GM21447 (cell line): ENCODE measurements around the gene EHF.
"Not testable (repeated sequence)": the region's sequence is repeated elsewhere in the genome, so short reads cannot be mapped to it uniquely, and the experiment has no call there.

ENCODE experiments used
- ATAC-seq: cut with Tn5 transposase; IDR thresholded peaks from one replicate; pipeline ENCODE4 v1.9.1; 2021; ENCODE audit not compliant: unreplicated experiment

Gene EHF

DNA sequence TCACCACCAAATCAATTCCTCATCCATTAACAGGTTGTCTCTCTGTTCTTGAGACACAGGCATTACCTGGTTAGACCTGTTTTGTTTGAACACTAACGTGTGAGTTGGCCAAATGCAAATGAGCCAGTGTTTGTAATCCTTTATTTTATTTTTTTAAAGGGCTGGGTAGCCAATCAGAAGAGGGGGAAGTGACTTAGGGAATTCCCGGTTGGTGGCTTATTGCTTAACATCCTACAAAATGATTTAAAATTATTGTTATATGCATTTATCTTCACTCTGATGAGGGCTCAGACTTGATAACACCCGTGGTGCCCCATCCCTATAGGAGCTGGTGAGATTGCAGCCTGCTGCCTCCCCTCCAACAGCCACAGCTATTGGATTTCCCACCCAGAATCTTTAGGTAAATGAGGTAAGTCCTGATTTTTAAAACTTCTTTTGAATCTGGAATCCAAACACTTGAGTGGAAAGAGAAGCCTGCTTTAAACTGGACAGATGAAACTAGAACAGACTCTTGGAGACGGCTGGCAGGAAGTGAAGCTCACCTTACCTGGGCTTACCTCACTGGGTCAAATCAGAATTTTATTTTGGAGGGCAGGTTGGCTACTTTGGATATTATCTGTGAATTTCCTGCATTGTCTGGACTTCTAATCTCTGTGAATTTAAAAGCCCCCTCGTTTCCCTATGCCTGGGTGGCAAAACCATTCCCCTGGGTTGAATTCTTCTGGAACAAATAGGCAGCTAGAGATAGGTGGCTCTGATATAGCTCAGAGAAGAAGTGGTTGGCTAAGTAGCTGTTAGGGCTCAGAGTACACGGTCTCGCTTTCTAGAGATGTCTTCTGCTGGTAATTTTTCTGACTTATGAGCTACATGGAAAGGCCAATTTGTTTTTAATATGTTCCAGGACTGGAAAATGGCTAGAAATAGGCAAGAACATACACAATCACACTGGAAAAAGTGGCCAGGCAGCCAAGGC, at the start of gene EHF:
EHF (plus strand) TSS at position 274 of the 973 bp plus-strand sequence. CDS start 21,538 bp downstream, outside the sequence.
- ATAC-seq: no peak

DNA sequence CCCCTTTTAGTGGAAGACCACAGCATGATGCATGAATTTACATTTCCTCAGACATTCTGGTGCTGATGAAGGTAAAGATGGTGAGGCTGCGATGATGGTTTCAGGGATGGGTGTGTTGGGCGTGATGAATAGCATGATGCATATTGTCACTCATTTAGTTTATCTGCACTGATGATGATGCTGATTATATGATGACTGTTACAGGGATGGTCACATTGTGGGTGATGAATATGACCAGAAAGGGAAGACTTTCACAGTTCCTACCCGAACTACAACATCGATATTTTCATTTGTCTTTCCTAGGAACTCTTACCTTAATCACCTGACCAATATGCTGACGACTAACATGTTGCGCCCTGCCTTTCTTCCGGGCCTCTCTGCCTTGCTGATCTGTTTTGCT, 47.4 kb upstream of the EHF start:
- ATAC-seq: no peak

DNA sequence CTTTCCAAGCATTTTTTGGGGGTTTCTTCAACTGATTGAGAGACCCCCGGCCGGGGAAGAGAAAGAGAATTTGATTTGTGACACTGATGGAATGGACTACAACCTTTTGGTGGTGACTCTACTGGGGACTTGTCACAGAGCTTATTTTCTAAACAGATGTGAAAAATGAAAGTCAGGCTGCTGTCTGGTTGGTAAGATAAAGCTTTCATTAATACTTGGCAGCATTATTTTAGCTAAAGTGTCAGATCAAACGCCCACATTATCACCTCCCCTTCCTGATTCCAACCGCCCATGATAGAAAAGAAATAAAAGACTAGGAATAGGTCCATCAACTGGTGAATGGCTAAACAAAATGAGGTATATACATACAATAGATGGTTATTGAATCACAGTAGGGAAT, 45.6 kb upstream of the EHF start:
- ATAC-seq: no peak

DNA sequence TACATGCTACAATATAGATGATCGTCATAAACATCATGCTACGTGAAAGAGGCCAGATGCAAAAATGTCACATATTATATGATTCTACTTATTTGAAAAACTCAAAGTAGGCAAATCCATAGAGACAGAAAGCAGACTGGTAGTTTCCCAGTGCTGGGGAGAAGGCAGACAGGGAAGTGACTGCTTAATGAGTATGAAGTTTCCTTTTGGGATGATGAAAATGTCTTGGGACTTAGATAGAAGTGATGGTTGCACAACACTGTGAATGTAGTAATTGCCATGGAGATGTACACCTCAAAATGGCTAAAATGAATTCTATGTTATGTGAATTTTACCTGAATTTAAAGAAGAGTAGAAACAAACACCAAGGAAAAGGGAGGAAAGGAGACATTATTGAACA, 45.2 kb upstream of the EHF start:
- no peak for ATAC-seq

DNA sequence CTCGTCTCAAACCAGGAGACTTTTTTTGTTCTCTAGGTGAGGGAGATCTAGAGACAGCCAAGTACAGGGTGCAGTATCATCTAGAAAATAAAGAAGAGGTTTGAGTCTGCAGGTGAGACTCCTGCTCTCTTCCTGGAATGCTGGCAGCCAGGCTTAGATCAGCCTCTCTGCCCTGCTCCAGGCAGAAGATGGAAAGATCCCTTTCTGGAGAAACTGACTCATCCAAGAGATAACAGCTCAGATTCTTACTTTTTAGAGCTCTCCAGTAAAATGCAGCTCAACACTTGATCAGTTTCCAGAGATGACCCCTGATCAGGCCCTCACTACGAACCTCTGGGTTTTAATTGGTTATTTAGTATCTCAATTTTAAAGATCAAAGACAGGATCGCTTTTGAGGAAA, 44.6 kb upstream of the EHF start:
- ATAC-seq: no peak

DNA sequence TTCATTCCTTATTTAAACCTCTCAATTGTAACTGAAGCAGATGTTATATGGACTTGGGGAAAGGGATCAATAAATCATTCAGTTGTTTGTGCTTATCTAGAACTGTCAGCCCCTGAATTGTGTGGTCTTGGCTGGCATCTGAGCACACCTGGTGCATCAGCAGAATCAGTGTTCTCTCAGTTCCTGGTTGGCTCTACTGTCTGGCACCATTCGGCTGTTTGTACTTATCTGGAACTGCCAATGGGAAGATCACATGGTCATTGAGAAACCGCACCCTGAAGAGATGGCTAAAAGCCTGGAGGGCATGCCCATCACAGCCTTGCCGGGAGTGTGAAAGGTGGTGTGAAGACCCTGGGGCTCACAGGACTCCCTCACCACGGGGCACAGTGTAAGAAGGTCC, 37.1 kb upstream of the EHF start:
- no peak for ATAC-seq

DNA sequence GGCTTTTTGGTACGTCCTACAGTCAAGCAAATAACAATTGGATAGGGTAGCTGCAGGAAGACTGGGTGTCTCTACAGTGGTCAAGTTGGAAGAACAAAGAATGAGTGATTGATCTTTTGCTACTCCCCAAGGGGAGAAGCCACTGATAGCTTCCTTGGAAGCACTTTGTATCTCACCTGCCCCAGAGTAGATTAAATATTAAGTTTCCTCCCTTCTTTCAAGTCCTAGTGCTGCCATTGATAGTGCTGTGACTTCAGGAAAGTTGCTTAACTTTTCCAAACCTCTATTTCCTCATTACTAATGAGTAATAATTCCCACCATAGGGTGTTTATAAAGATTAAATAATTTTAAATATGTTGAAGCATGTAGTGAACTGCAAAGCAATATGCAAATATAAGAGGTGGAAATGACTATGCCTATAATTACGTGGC, 35.6 kb upstream of the EHF start:
- no peak for ATAC-seq

DNA sequence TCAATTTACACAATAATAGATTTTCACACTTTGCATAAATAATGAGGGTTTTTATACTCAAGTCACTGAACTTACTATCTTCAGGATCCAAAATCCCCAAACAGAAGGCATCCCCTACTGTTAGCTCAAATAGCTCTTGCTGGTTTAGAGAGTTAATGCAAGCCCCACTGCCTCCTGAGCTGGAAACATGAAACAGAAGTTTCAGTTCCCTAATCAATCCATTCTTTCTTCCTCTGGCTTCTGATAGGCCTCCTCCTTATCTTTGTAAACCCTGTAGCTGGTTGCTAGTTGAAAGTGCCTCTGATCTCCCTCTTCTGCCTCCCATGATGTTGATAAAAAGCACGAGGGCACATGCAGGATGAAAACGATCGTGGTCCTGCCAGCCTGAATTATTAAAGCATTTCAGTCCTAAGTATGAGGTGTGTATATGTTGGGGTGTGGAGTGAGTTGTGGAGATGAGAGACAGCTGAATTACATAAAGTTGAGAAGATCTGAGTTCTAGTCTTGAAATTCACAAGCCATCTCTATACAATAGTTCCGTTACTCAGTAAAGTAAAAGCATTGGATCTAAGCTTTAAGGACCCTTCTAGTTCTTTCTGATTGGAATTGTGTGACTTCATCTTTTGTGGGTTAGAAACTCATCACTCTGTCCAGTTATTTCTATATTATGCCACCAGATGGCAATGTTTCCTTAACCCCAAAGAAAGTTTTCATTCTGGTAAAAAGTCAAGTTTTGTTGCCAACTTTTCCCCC, 35.0 kb upstream of the EHF start:
- ATAC-seq: peak; percentile 74

DNA sequence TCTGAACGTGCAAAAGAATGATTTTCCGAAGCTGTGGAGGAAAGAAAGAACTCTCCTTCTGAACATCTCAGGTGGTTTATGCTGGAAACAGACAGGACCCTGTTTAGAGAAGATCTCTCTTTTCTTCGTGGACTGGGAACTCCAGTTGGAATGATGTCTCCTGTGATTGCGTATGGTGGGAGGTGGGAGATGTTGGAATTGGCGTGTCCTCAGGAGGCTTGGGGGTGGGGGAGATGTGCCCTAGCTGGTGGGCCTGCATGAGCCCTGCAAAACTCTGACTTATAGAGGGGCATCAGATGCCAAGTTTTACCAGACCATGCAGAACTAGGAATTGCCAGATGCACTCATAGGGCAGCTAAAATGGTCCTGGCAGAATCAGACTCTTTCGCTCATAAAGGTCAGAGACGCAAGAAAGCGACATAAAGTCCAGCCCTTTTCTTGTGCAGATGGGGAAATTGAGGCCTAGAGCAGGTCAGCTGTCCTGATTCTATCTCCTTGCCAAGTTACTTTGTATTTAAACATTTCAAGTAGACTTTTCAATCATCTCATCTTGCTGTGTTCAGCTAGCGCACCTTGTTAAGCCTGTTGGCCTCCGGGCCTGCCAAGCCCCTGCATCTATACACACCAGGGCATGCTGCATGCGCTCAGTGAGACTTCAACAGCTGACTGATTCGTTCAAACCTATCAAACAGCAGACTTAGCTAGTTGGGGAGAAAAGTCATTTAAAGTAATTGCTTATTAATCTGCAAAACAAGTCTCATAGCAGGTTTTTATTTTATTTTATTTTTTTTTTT, 34.2 kb upstream of the EHF start:
- no peak for ATAC-seq

DNA sequence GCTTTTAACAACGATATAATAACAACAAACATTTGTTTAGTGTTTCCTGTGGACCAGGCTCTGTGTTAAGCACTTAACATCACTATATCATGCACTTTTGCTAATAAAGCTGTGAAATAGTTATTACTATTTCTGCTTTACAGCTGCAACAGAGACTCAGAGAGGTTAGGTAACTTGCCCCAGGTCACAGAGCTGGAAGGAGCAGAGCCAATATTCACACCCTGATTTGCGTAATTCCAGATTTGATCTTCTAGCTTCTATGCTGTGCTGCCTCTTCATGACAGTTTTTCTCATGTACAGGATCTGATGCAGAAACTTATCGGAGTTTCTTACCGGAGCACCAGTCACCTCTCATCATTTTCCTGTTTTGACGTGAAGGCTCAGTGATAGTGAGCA, 33.6 kb upstream of the EHF start:
- ATAC-seq: no peak

DNA sequence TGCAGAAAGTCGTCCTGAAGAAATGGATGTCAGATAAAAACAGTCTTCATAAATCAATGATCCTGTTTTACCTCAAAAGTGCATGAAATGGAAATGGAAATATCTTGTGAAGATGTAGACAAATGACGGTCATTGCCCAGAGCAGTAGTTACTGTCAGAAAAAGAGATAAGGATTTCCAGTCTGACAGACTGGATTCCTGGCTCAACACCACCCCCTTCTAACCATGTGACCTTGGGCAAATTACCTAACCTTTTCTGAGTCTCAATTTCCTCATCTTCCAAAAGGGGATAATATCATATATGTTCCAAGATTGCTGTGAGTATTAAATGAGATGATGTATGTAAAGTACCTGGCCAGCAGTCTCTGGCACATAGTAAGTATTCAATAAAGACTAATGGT, 32.9 kb upstream of the EHF start:
- no peak for ATAC-seq

DNA sequence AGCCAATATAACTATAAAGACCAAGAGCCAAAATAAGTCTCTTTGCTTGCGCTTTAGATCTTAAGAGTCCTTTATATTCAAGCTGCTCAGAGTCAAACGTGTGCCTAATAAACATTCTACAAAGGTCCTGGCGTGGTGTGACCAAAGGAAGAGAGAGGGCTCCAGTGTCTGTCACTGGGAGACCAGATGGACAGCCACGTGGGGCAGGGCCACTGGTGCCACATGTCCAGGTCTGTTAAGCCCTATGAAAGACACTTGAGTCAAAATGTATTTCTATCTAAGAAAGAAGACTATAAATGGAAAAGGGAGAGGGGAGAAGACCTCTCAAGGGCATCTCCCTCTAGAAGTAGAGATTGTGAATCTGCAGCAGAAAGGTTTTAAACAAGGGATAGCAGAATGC, 32.2 kb upstream of the EHF start:
- ATAC-seq: no peak

DNA sequence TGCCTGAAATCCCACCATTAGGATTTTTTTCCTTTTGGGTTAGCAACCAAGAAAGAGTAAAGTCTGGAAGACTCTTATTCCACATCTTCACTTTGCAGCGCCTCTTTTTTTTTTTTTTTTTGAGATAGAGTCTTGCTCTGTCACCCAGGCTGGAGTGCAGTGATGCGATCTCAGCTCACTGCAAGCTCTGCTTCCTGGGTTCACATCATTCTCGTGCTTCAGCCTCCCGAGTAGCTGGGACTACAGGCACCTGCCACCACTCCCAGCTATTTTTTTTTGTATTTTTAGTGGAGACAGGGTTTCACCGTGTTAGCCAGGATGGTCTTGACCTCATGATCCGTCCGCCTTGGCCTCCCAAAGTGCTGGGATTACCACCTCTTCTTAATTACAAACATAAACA, 31.7 kb upstream of the EHF start:
- ATAC-seq: not testable (repeated sequence)

DNA sequence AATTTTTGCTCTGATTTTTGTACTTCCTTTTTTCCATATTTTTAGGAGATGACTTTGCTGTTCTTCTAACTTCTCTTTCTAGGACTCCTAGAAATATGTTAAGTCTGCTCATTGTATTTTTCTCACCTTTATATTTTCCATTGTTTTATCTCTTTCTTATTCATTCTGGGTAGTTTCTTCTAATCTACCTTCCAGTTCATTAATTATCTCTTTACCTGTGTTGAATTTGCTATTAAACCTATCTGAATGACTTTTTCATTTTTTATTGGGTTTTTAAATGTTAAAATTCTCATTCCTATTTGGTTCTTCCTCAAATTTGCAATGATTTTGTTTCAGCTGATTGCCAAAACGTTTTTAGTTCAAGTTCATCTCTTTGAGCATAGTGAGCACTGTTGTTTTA, 27.8 kb upstream of the EHF start:
- ATAC-seq: no peak

DNA sequence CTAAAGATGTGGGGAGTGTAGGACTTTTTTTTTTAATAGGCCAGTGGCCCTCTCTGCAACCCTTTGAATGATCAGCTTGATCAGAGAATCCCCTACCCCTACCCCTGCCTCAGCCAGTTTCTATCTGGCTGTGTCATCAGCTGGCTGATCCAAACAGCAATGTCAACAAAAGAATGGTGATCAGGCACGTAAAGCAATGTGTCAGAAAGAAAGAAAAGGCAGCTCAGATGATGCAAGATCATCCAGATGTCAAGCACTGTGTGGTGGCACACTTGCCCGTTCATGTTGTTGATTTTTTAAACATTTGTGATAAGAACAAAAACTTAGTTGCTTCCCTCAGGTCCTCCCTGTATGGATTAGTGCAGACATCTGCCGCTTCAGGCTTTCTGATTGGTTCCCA, 26.3 kb upstream of the EHF start:
- no peak for ATAC-seq

DNA sequence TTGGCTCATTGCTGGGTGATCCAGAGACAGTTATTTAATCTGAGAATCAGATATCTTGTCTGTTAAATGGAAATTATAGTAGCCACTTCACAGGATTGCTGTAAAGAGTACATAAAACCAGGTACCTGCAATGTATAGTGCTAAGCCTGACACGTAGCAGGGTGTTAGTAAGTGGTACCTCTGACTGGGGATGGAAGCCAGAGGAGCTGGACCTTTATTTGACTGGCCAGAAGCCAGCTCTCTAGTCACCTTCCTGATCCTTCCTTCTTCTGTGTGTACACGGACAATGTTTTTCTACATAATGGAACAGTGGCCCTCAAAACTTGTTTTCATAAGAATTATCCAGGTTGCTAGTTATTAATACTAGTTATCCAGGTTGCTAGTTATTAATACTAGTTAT, 25.5 kb upstream of the EHF start:
- ATAC-seq: no peak

DNA sequence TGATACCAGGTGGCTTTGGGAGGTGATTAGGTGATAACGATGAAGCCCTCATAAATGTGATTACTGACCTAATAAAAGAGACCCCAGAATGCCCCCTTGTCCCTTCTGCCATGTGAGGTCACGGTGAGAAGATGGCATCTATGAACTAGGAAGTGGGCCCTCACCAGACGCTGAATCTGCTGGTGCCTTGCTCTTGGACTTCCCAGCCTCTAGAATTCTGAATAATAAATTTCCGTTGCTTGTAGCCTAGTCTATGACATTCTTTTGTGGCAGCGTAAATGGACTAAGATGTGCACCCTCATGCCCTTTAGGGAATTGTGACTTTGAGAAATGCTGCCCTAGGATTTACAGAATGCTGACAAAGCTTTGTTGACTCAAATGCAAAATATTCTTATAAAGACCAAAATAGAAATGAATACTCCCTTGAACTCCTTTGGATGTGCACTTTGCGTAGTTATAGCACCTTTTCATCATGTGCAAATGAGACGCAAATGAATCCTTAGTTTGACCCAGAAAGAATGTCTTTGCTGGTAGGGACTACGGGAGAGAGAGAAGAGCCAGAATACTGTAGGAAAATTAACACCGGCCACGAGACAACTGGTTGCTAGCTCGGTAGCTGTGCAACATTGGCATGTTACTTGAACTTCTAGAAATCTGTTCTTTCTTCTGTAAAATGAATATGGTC, 24.8 kb upstream of the EHF start:
- ATAC-seq: no peak

DNA sequence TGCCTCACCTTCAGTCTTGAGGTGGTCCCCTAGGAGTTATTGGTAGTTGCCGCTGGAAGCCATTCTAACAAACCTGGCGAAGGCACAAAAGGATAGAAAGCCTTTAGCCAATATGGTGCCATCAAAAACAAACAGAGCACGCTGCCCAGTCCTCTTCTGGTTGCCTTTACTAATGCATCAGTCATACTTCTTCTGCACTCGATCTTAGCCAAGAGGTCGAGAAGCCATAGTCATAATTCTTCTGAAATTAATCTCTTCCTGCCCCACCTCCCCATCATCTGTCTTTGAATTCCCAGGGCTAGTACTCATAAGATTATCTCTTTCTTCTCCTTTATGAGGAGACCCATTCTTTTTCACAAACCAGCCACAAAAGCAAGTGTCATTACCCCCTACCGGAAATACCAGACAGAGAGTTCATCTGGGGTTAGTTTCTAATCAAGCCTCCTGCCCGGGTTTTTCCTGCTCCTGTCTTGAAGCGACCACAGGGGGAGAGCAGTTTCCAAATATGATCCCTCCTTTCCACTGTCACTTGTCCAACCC, 21.4 kb upstream of the EHF start:
- ATAC-seq: no peak

DNA sequence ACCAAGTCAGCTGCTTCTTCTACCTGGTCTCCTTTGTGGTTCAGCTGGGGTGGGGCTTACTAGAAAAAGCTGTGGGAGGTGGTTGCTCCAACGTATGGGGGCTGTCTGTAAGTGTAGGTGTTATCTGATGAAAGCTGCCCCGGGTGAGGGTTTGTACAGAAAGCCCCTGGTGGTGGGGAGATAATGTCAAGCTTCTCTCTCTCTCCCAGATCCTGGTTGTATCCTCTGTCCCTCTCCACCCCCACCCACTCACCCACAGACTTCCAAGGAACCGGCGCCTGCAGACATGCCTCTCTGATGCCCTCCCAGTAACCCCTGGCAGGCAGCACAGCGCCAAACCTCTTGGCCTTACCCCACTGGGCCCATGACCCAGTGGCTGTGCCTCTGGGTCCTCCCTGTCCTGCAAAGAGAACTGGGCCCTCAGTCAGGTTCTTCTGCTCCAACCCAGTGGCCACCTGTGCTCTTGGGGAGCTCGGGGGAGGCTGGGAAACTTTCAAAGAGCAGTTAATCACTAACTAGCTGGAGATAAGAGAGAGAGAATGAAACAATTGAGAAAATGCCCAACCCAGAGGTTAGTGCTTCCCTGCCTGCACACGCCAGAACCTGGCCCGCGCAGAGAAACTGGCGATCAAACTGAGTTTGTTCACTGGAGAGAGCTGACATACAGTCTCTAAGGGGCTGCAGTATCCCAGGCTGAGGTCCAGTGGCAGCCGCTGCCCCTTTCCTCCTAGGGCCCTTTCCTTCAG, 20.4 kb upstream of the EHF start:
- ATAC-seq: no peak

DNA sequence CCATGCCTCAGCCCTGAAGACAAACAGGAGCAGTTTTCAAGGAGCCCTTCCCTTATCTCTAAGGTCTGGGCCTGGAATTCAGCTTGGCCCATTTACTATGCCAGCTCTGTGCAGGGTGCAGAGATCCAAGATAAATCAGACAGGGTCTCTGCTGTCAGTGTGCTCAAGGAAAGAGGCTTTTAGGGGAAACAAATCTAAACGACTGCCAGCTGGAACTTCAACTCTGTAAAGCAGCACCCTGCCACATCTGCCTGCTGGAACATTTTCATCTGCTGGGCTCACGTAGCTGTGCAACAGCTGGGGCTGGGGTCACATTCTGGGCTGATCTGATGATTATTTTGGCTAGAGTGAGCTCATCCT, 19.8 kb upstream of the EHF start:
- no peak for ATAC-seq
